ENCODE data around the gene TMEM242. TPM values are rescaled to one million over a fixed set of nuclear protein-coding genes. Genes with fewer than 3 reads are reported as not detected.

Gene TMEM242
- total and polyA plus RNA-seq, 2 donors (not counting 1 experiment from before 2014, with no cell fraction given), result 6.3 to 24.1 TPM

DNA sequence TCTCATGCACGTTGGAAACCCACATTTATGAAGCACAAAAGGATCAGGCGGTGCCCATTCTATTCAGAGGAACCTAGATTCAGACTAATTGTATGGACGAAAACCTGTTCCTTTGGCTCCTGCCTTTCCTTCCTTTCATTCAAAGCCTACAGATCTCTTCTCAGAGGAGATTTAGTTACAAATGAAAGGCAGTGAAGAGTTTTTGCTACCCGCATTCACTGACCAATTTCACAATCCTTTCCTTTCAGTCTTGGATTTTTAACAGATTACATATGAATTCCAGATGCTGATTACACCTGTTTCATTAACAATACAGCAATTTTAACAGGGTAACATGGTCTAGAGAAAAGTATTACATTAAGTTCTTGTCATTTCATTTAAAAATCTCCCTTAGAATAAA, 32.0 kb downstream of the TMEM242 start:
- no peak for ATAC-seq (ENCODE audit: low read depth)

DNA sequence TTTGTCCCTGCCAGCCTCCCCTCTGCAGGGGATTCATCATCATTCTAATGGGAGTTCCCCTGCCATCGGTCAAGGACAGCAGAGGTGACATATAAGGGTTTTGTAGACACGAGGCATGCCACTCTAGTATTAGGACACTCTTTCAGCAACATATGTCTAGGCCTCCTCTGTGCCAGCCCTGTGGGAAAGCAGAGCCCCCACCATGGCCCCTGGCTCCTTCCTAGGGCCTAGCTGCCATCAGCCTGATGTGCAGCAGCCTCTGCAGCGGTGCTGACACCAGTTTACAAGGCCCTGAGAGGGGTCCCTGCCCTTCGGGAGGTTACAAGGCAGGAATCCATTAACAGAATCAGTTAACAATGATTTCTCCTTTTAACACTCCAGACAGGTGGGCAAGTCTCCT, 32.5 kb downstream of the TMEM242 start:
- DNase-seq (no peak), ATAC-seq (ENCODE audit: low read depth) (no peak)
- Histone ChIP-seq H3K36me3 (replicated peaks in 1 of 2; ENCODE audit: control extremely low read depth in 1 of 2, control insufficient read depth in 1 of 2, extremely low read depth in 1 of 2, insufficient read depth in 2 of 2, low read length in 1 of 2) (peaks cover 0 to 30% of the 10 kb centered on the region in 2 experiments), H3K4me3 (ENCODE audit: control extremely low read depth in 1 of 5, extremely low read depth in 1 of 5, insufficient read depth in 1 of 5, low read depth in 2 of 5, low read length in 4 of 5) (no peak overlapping the region), H3K79me2 (ENCODE audit: control insufficient read depth, insufficient read depth, low read length) (no peaks in the 10 kb centered on the region), H3K4me1 (ENCODE audit: control insufficient read depth in 2 of 2, insufficient read depth in 2 of 2, low read length in 2 of 2) (no peaks in the 10 kb centered on the region), H2AFZ (ENCODE audit: insufficient read depth, low read depth, low read length, poor library complexity, severe bottlenecking) (no peak overlapping the region), H3K9ac (ENCODE audit: low read length) (no peak overlapping the region), H3K27me3 (replicated peaks in 1 of 4; ENCODE audit: control extremely low read depth in 1 of 4, control insufficient read depth in 3 of 4, insufficient read depth in 4 of 4, low read length in 3 of 4) (no peaks in the 10 kb centered on the region), H4K20me1 (ENCODE audit: control insufficient read depth, insufficient read depth, low read length, poor library complexity, severe bottlenecking) (no peaks in the 10 kb centered on the region), H3K9me3 (ENCODE audit: control extremely low read depth in 1 of 3, control insufficient read depth in 2 of 3, insufficient read depth in 1 of 3, low read length in 2 of 3) (no peaks in the 10 kb centered on the region), H3K4me2 (replicated peaks; ENCODE audit: low read depth, low read length, poor library complexity, severe bottlenecking) (no peak overlapping the region), H3K27ac (ENCODE audit: low read length in 2 of 2) (no peak overlapping the region)
- Mint-ChIP-seq H3K9me3 (ENCODE audit: insufficient read depth) (no peaks in the 10 kb centered on the region), H3K4me1 (peaks cover 2% of the 10 kb centered on the region), H3K4me3 (no peak overlapping the region), H3K27ac (no peak overlapping the region), H3K27me3 (no peaks in the 10 kb centered on the region)
- ChIA-PET POLR2A (no interaction called here), CTCF (no interaction called here)
- no peak for TF ChIP-seq EZH2 (IDR thresholded peaks at IDR 0.05; ENCODE audit: borderline replicate concordance, insufficient read depth, low read depth, low read length, poor library complexity, severe bottlenecking)
- TF ChIP-seq, protein P1, sequence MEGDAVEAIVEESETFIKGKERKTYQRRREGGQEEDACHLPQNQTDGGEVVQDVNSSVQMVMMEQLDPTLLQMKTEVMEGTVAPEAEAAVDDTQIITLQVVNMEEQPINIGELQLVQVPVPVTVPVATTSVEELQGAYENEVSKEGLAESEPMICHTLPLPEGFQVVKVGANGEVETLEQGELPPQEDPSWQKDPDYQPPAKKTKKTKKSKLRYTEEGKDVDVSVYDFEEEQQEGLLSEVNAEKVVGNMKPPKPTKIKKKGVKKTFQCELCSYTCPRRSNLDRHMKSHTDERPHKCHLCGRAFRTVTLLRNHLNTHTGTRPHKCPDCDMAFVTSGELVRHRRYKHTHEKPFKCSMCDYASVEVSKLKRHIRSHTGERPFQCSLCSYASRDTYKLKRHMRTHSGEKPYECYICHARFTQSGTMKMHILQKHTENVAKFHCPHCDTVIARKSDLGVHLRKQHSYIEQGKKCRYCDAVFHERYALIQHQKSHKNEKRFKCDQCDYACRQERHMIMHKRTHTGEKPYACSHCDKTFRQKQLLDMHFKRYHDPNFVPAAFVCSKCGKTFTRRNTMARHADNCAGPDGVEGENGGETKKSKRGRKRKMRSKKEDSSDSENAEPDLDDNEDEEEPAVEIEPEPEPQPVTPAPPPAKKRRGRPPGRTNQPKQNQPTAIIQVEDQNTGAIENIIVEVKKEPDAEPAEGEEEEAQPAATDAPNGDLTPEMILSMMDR (IDR thresholded peaks at IDR 0.05), result no peak
- 95% methylated on average over 4 of the region's 4 CpGs for WGBS (ENCODE audit: insufficient coverage)
- intact Hi-C loops (cut with micrococcal nuclease), result no loop called here

More for the DNA sequence above, 32.0 kb downstream of the TMEM242 start:
- Histone ChIP-seq H2AFZ (ENCODE audit: insufficient read depth, low read depth, low read length, poor library complexity, severe bottlenecking) (no peak overlapping the region), H3K4me1 (ENCODE audit: control insufficient read depth in 2 of 2, insufficient read depth in 2 of 2, low read length in 2 of 2) (no peaks in the 10 kb centered on the region), H3K79me2 (ENCODE audit: control insufficient read depth, insufficient read depth, low read length) (no peaks in the 10 kb centered on the region), H3K4me2 (replicated peaks; ENCODE audit: low read depth, low read length, poor library complexity, severe bottlenecking) (no peak overlapping the region), H4K20me1 (ENCODE audit: control insufficient read depth, insufficient read depth, low read length, poor library complexity, severe bottlenecking) (no peaks in the 10 kb centered on the region), H3K27me3 (replicated peaks in 1 of 4; ENCODE audit: control extremely low read depth in 1 of 4, control insufficient read depth in 3 of 4, insufficient read depth in 4 of 4, low read length in 3 of 4) (no peaks in the 10 kb centered on the region), H3K9me3 (ENCODE audit: control extremely low read depth in 1 of 3, control insufficient read depth in 2 of 3, insufficient read depth in 1 of 3, low read length in 2 of 3) (no peaks in the 10 kb centered on the region), H3K9ac (ENCODE audit: low read length) (no peak overlapping the region), H3K36me3 (replicated peaks in 1 of 2; ENCODE audit: control extremely low read depth in 1 of 2, control insufficient read depth in 1 of 2, extremely low read depth in 1 of 2, insufficient read depth in 2 of 2, low read length in 1 of 2) (peaks cover 0 to 30% of the 10 kb centered on the region in 2 experiments), H3K4me3 (ENCODE audit: control extremely low read depth in 1 of 5, extremely low read depth in 1 of 5, insufficient read depth in 1 of 5, low read depth in 2 of 5, low read length in 4 of 5) (no peak overlapping the region), H3K27ac (ENCODE audit: low read length in 2 of 2) (no peak overlapping the region)
- no peaks in the 10 kb centered on the region for H3K27me3 Mint-ChIP-seq
- POLR2A ChIA-PET, result no interaction called here
- CTCF ChIA-PET, result no interaction called here
- 94% methylated on average over 3 of the region's 4 CpGs for WGBS (ENCODE audit: insufficient coverage)
- intact Hi-C loops (cut with micrococcal nuclease), result no loop called here
- no peak overlapping the region for H3K27ac Mint-ChIP-seq
- TF ChIP-seq, protein P1 (IDR thresholded peaks at IDR 0.05), result no peak
- TF ChIP-seq EZH2 (IDR thresholded peaks at IDR 0.05; ENCODE audit: borderline replicate concordance, insufficient read depth, low read depth, low read length, poor library complexity, severe bottlenecking), result no peak
- no peaks in the 10 kb centered on the region for H3K9me3 Mint-ChIP-seq (ENCODE audit: insufficient read depth)
- H3K4me1 Mint-ChIP-seq, result peaks cover 2% of the 10 kb centered on the region
- no peak overlapping the region for H3K4me3 Mint-ChIP-seq
- no peak for DNase-seq
